Measurements from ENCODE around the gene ADIPOR2. TPM values are rescaled to one million over a fixed set of nuclear protein-coding genes. Genes with fewer than 3 reads are reported as not detected.

The ADIPOR2 gene
- total and polyA plus RNA-seq, 2 donors (not counting 1 experiment from before 2014, with no cell fraction given): 9.2 to 35.9 TPM

GRCh38 chr12:1646569-1647284, 44.1 kb upstream of the ADIPOR2 start:
- intact Hi-C loops (cut with micrococcal nuclease): no loop called here
- ATAC-seq (ENCODE audit: low read depth) (peak; percentile 53), DNase-seq (no peak)
- CTCF ChIA-PET: interaction anchor here (4.3 to 17.6 kb wide), 2 partner anchors 12 to 143 kb away, joined by 16 to 620 read pairs; no protein-coding TSS in a partner anchor
- POLR2A ChIA-PET: no interaction called here
- Histone ChIP-seq H3K9me3 (ENCODE audit: control extremely low read depth in 1 of 3, control insufficient read depth in 2 of 3, insufficient read depth in 1 of 3, low read length in 2 of 3) (no peaks in the 10 kb centered on the region), H3K79me2 (ENCODE audit: control insufficient read depth, insufficient read depth, low read length) (no peaks in the 10 kb centered on the region), H3K9ac (ENCODE audit: low read length) (no peak overlapping the region), H3K36me3 (replicated peaks in 1 of 2; ENCODE audit: control extremely low read depth in 1 of 2, control insufficient read depth in 1 of 2, extremely low read depth in 1 of 2, insufficient read depth in 2 of 2, low read length in 1 of 2) (no peaks in the 10 kb centered on the region), H2AFZ (ENCODE audit: insufficient read depth, low read depth, low read length, poor library complexity, severe bottlenecking) (no peak overlapping the region), H3K4me2 (replicated peaks; ENCODE audit: low read depth, low read length, poor library complexity, severe bottlenecking) (no peak overlapping the region), H3K4me3 (ENCODE audit: control extremely low read depth in 1 of 5, extremely low read depth in 1 of 5, insufficient read depth in 1 of 5, low read depth in 2 of 5, low read length in 4 of 5) (no peak overlapping the region), H3K27me3 (replicated peaks in 1 of 4; ENCODE audit: control extremely low read depth in 1 of 4, control insufficient read depth in 3 of 4, insufficient read depth in 4 of 4, low read length in 3 of 4) (no peaks in the 10 kb centered on the region), H3K4me1 (ENCODE audit: control insufficient read depth in 2 of 2, insufficient read depth in 2 of 2, low read length in 2 of 2) (peaks cover 0 to 14% of the 10 kb centered on the region in 2 donors), H4K20me1 (ENCODE audit: control insufficient read depth, insufficient read depth, low read length, poor library complexity, severe bottlenecking) (no peaks in the 10 kb centered on the region), H3K27ac (ENCODE audit: low read length in 2 of 2) (no peak overlapping the region)
- 70% methylated on average over 19 of the region's 21 CpGs for WGBS (ENCODE audit: insufficient coverage)
- peaks cover 38% of the 10 kb centered on the region for H3K27me3 Mint-ChIP-seq
- peaks cover 11% of the 10 kb centered on the region for H3K4me1 Mint-ChIP-seq
- TF ChIP-seq CTCF (IDR thresholded peaks at IDR 0.05) (no peak), EZH2 (IDR thresholded peaks at IDR 0.05; ENCODE audit: borderline replicate concordance, insufficient read depth, low read depth, low read length, poor library complexity, severe bottlenecking) (no peak)
- no peaks in the 10 kb centered on the region for H3K9me3 Mint-ChIP-seq (ENCODE audit: insufficient read depth)
- no peak overlapping the region for H3K27ac Mint-ChIP-seq
- peak overlapping the region; percentile 60 for H3K4me3 Mint-ChIP-seq

GRCh38 chr12:1647285-1647669, 43.6 kb upstream of the ADIPOR2 start:
- H3K27ac Mint-ChIP-seq: no peak overlapping the region
- Histone ChIP-seq H4K20me1 (ENCODE audit: control insufficient read depth, insufficient read depth, low read length, poor library complexity, severe bottlenecking) (no peaks in the 10 kb centered on the region), H3K9me3 (ENCODE audit: control extremely low read depth in 1 of 3, control insufficient read depth in 2 of 3, insufficient read depth in 1 of 3, low read length in 2 of 3) (no peaks in the 10 kb centered on the region), H3K4me2 (replicated peaks; ENCODE audit: low read depth, low read length, poor library complexity, severe bottlenecking) (no peak overlapping the region), H3K4me1 (ENCODE audit: control insufficient read depth in 2 of 2, insufficient read depth in 2 of 2, low read length in 2 of 2) (peaks cover 0 to 14% of the 10 kb centered on the region in 2 donors), H3K27me3 (replicated peaks in 1 of 4; ENCODE audit: control extremely low read depth in 1 of 4, control insufficient read depth in 3 of 4, insufficient read depth in 4 of 4, low read length in 3 of 4) (no peaks in the 10 kb centered on the region), H2AFZ (ENCODE audit: insufficient read depth, low read depth, low read length, poor library complexity, severe bottlenecking) (no peak overlapping the region), H3K27ac (ENCODE audit: low read length in 2 of 2) (no peak overlapping the region), H3K9ac (ENCODE audit: low read length) (no peak overlapping the region), H3K36me3 (replicated peaks in 1 of 2; ENCODE audit: control extremely low read depth in 1 of 2, control insufficient read depth in 1 of 2, extremely low read depth in 1 of 2, insufficient read depth in 2 of 2, low read length in 1 of 2) (no peaks in the 10 kb centered on the region), H3K4me3 (ENCODE audit: control extremely low read depth in 1 of 5, extremely low read depth in 1 of 5, insufficient read depth in 1 of 5, low read depth in 2 of 5, low read length in 4 of 5) (no peak overlapping the region), H3K79me2 (ENCODE audit: control insufficient read depth, insufficient read depth, low read length) (no peaks in the 10 kb centered on the region)
- CTCF ChIA-PET: interaction anchor here (1.1 to 17.6 kb wide), 3 partner anchors 12 to 293 kb away, joined by 3 to 620 read pairs (median 16); no protein-coding TSS in a partner anchor
- intact Hi-C loops (cut with micrococcal nuclease): no loop called here
- no peaks in the 10 kb centered on the region for H3K9me3 Mint-ChIP-seq (ENCODE audit: insufficient read depth)
- DNase-seq: no peak
- peak; percentile 47 for ATAC-seq (ENCODE audit: low read depth)
- H3K27me3 Mint-ChIP-seq: peaks cover 36% of the 10 kb centered on the region
- H3K4me3 Mint-ChIP-seq: peak overlapping the region; percentile 60
- TF ChIP-seq EZH2 (IDR thresholded peaks at IDR 0.05; ENCODE audit: borderline replicate concordance, insufficient read depth, low read depth, low read length, poor library complexity, severe bottlenecking) (no peak), CTCF (IDR thresholded peaks at IDR 0.05) (no peak)
- WGBS (ENCODE audit: insufficient coverage): 50% methylated on average over 2 of the region's 3 CpGs
- peaks cover 11% of the 10 kb centered on the region for H3K4me1 Mint-ChIP-seq
- POLR2A ChIA-PET: no interaction called here

All from B cell (primary cell).